ENCODE data around the gene ASIC2.

ASIC2 gene

DNA sequence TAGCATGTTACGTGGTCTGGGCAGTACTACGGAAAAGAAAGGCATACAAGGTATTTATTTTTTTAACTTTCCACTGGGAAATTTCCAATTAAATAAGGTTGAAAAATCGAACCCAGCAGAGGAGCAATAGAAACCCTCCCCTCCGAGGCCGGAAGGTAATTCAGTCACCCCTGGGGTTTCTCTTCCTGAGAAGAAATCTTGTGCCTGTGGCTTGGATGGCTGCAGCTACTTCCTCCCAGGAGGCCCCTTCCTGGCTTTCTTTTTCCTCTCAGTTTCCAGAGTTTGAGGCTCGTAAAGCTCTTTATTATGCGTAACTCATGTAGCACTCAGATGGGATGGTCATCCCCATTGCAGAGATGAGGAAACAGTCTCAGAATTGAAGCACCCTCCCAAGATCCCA lies 140.3 kb downstream of the ASIC2 start:
- no peak for DNase-seq (ENCODE audit: low read depth)

DNA sequence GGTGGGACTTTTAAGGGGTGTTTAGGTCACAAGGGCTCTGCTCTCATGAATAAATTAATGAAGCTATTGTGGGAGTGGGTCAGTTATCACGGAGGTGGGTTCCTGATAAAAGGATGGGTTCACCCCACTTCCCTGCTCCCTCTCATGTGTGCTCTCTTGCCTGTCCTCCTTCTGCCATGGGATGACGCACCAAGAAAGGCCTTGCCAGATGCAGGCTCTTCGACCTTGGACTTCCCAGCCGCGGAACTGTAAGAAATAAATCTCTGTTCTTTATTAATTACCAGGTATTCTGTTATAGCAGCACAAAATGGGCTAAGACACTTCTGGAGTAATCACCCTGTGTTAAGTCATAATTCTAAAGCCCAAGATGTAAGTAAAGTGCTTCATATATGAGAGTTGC lies 141.5 kb downstream of the ASIC2 start:
- no peak for DNase-seq (ENCODE audit: low read depth)

DNA sequence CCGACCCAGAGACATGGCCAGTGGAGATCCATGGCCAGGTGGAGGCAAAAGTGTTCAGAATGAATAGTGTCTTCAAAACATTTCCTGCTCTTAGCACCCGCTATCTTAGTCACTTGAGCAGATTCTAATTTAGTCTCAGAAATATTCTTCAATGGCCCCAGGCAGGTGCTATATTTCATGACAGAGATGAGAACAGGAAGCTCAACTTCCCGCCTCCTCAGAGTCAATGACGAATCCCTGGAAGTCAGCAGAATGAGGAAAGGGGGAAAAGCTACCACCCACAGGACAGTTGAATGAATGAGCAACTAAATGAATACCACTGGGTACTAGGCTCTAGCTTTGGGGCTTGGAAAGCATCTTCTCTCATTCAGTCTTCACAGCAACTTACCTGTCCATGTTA lies 147.2 kb downstream of the ASIC2 start:
- no peak for DNase-seq (ENCODE audit: low read depth)

DNA sequence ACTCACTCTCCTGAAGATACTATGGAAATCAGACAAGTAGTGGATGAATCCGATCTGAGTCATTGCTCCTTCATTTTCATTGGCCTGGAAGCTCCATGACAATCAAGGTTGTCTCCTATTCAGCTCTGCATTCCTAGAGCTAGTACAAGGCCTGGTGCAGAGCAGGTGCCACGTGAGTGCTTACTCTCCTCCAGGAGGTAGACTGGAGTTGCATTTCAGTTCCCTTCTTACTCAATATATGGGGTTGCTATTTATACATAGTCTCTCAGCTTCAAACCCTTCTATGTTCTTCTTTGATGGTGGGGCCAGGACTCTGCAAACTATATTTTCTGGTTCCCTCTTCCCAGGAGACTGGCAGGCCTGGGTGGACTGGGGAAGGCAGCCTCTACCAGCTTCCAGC lies 148.3 kb downstream of the ASIC2 start:
- DNase-seq (ENCODE audit: low read depth): no peak

DNA sequence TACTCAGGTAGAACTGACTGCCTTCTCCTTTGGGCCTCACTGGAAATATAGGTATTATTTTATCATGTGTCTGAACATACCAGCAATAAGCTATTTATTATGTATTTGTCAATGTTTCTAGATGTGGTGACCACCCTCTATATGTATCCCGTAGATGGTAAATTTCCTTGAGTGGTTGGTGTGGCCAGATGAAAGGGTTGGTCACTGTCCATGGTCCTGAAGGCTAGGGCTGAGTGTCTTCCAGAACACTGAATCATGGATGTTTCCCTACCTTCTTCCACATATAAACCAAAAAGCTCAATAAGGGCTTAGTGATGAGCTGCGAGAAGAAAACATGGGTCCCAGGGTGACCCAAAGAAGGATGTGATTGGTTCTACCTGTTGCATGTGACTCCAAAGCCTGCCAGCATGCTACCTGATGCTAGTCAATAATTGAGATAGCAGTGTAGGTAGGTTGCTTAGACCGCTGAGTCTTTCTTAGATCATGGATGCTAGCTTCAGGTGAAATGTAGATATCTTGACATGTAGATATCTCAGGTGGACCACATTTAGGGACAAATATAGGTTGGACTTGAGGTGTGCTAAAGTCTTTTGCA lies 150.3 kb downstream of the ASIC2 start:
- peak; percentile 2 for DNase-seq (ENCODE audit: low read depth)

DNA sequence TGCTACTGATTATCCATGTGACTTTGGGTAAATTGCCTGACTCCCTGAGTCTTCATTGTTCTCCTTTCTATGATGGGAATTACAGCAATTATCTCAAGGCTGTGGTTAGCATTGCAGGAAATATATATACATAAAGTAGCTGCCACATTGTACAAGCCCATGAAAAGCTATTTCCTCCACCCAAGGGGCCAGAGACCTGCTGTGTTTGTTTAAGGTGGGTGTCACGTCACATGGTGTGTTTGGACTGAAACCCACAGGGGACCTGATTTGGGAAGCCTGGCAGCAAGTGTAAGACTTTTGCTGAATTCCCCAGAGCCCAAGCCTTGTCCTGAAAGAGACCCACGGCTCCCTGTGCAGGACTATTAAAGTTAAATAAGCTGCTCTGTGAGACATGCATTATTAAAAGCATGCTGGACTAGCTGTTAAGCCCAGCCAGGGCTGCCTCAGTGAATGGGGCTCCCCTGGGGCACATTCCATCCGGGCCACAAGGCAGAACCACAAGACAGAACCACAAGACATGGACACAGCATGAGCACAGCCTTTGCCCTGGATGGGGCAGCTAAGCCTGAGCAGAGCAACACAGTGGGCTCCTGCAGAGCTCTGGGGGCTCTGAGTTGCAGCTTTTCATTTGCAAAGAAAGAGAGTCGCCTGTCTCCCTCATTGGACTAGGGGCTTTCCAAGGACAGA lies 152.5 kb downstream of the ASIC2 start:
- no peak for DNase-seq (ENCODE audit: low read depth)

DNA sequence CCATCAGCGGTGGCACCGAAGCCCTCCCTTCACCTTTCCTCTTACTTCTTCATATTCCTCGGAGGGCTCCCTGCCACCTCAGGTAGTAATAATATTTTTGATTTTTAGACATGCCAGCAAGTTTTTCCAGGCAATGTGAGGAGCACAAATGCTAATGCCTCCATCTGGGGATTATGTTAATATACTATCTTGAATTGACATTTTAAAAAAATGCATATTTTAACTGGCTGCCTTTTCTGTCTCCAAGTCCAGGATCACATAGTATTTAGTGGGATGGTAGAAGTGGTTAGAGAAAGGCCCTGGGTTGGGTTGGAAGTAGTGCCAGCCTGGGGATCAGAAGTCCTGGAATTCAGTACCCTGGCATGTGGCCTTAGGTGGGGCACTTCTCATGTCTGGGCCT lies 154.5 kb downstream of the ASIC2 start:
- DNase-seq (ENCODE audit: low read depth): no peak

DNA sequence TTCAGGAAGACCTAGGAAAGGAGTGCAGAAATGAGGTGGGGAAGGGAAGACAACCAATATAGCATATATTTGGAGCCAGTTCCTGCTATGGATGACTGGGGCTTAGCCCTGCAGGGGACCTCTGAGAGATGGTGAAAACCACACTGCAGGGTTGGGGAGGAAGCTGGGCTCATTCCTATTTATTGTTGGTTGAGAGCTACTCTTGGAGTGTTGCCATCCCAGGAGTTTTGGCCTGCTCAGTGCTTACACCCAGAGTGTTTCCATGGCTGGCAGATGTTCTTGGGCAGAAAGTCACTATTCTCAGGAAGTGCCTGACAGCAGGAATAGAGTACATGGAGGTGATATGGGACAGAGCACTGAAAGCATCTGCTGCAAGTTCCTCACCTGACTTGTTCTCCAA lies 155.7 kb downstream of the ASIC2 start:
- DNase-seq (ENCODE audit: low read depth): no peak

DNA sequence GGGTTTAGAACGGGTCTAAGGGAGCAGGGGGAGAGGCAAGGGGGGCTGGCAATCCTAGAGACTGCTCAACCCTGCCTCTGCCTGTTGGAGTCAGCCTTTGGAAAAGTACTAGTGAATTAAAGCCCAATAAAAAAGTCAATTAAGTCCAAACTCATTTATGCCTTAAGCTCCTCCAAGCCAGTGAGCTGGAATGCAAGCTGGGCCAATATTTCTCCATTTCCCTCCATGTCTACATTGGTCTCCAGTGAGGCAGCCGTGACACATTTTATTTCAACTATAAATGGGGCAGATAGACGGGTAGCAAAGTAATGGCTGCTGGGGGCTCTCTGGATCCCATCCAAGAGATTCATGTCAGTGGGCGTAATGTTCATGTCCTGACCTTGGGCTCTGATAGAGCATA lies 157.4 kb downstream of the ASIC2 start:
- DNase-seq (ENCODE audit: low read depth): no peak

DNA sequence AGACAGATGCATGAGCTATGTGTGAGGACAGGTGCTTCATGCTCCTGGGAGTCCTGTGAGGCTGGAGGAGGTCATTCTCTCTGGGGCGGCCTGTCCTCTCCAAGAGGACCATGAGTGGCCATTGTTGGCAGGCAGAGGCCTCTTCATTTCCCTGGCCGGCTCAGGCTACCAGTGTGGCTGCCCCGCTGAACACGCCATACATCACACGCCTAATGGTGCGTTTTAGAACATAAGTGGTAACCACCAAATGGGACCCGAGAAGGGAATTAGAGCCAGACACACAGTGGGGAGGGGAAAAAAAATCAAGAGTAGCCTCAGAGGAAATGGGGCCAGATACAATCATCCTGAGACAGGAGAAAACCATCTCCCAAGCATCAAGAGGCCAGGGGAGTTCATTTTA lies 161.5 kb downstream of the ASIC2 start:
- DNase-seq (ENCODE audit: low read depth): no peak

DNA sequence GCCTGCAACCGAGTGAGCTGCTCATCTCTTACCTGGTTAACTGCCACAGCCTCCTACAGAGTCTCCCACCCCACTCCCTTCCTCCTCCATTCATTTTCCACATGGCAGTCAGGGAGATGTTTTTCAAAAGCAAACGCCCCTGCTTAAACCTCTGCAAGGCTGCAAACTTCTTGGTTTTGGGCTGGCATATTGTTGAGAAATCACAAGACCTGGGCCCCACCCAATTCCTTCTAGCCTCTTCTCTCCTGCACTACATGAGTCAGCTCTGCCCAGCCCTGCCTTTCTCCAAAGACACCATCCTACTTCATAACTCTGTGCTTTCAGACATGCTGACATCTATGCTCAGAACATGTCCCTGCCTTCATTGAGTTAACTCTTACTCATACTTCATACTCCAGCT lies 165.4 kb downstream of the ASIC2 start:
- DNase-seq (ENCODE audit: low read depth): no peak

DNA sequence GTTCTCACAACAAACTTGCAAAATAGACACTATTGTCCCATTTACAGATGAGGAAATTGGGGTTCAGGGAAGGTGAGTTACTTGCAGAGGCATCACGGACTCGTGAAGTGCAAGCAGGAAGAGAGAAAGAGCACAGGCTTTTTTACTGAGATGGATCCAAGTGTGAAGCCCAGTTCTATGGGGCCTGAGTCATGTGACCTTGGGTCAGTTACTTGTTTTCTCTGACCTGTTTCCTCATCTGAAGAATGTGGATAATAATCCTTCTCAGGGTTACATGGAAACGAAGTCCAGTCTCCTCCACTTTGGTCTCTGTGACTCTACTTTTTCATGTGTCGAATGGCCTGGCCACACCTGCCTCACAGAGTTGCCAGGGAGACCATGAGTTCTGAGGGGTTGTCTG lies 167.0 kb downstream of the ASIC2 start:
- no peak for DNase-seq (ENCODE audit: low read depth)

DNA sequence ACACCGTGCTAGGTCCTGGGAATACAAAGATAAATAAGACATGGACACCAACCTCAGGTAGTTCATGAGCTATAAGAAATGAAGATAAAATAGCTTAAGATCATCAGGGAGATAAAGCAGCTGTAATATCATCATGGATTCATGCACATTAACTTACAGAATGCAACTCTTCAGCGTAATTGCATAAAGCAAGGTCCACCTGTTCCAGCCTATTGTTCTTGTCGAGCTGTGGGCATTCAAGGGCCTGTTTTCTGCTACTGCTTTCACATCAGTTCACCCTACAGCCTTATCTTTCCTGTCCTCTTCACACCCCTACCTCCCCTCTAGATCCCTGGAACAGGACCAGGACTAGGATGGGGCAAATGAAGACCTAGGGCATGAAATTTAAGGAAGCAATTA lies 167.5 kb downstream of the ASIC2 start:
- no peak for DNase-seq (ENCODE audit: low read depth)

DNA sequence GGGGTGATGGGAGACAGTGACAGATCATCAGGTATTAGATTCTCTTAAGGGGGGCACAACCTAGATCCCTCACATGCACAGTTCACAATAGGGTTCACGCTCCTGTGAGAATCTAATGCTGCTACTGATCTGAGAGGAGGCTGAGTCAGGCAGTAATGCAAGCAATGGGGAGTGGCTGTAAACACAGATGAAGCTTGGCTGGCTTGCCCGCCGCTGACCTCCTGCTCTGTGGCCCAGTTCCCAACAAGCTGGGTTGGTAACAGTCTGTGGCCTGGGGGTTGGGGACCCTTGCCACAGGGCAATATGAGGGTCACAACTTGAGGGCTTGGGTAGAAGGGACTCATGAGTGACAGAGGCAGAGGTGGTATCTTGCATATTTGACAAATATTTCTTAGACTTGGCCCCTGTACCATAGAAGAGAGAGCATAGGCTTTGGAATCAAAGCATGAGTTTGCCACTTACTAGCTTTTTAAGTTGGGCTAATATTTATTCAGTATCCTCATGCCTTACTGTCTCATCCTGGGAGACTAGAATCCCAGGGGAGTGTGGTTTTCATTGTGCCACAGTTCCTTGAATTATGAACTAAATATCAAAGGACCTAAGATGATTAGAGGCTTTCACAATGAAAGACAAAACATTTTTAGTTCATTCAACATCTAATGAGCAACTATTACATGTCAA lies 168.1 kb downstream of the ASIC2 start:
- no peak for DNase-seq (ENCODE audit: low read depth)

DNA sequence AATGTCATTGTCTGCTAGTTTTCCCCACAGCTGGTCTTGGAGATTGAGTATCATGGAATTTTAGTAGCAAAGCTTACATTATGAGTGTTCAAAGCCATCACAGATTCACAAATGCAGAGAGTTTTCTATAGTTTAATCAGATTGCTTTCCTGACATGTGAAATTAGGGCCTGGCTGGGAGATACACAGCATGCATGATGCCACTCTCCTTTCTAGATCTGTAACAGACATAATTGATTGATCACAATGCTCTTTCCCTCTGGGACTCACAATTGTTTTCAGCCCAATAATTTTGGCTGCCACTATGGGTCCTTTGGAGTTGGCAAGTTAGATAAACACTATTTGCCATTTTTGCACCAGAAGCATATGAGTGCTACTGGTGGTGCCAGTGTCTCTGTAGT lies 168.9 kb downstream of the ASIC2 start:
- no peak for DNase-seq (ENCODE audit: low read depth)

DNA sequence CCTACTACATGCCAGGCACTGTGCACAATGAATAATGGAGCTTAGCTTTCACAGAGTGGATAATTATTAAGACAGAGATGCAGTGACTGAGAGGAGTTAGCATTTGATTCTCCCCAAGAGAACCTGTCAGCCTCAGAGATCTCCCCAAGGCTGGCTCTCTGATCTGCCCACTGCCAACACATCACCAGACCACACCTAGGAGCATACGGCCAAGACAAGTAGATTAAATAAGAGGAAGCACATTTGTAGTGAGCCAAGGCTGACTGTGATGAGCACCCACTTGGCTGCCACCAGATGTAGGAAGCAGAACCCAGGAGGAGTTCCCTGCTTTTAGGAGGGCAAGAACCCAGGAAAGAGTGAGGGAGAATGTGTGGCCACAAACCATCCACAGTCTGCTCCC lies 171.3 kb downstream of the ASIC2 start:
- no peak for DNase-seq (ENCODE audit: low read depth)

DNA sequence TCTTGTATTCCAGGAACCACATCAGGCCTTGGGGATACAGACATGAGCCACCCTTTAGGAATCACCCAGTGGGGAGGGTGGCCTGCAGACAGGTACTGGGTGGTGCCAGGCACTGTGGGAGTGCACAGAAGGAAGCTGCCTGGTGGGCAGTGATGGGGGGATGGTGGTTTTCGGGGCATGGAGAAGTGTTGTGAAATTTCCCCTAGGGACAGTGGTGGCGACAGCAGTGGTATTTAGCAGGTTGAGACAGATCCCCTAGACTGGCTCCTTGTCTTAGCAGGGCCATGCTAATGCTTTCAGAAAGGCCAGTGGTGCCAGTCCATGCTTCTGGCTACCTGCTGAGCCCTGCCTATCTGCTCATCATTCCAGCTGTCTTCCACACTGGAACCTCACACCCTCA lies 171.8 kb downstream of the ASIC2 start:
- no peak for DNase-seq (ENCODE audit: low read depth)

DNA sequence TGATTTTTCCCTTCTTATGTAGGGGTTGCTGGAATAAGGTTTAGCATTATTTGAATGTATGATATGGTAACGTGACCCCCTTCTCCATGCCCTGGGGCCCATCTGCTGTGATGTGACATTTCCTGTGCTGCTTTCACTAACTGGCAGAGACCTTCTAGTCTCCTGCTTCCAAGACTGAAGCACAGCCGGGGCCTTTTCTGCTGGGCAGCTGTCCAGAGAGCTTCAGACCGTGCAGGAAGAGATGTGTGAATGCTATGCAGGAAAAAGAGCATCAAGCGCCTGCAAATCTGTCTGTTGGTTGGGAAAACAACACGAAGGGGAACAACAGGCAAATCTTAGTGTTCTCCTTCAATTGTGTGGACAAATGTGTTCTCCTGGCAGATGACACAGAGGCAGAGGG lies 173.0 kb downstream of the ASIC2 start:
- DNase-seq (ENCODE audit: low read depth): no peak

DNA sequence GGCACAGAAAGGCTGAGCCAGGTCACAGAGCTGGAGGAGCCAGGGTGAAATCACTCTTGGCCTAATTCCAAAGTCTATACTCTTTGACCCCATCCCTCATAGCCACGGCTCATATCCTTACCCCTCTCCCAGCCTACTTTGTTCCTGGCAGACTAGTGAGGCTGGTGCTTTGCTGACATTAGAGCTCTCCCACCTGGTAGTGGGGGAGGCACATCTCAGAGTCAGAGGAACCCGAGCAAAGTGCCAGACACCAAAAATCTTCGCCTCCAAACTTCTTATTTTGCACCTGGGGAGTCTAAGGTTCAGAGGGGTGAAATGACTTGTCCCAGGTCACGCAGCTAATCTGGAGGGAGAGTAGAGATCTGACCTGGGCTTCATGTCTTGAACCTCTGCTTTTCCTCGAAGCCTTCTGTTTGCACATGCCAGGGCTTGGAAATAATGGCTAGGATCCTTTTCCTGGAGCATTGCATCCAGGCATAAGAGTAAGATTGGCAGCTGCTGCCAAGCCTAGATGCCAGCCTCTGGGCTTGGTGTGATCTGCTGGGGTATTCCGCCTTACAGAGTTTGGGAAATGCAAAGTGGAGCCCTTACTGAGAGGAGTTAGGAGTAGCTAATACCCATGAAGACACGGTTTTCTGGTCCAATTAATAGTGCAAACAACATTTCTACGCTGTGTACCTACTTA lies 174.6 kb downstream of the ASIC2 start:
- DNase-seq (ENCODE audit: low read depth): no peak

DNA sequence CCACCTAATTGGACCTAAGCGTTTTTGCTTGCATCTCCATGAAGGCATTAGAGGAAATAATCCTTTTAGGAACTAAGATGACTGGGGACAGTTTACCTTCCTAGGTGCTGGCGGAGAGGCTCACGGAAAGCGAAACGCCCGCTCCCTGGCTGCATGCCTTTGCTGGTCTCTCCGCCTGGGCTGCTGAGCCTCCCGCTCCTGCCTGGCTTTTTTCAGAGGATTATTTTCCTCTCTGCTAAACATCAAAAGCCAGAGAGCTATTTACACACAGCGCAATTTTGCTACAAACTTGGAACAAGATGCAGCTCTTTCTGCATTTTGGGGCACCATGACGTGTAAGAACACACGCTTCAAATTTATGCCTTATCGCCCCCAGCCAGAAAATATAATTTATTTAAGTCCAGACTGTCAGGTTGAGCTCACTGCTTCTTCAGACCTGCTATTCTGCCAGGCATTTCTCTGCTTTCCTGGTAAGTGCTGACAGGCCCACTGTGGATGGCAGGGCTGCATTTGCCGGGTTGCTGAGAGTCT lies 177.0 kb downstream of the ASIC2 start:
- DNase-seq (ENCODE audit: low read depth): no peak

DNA sequence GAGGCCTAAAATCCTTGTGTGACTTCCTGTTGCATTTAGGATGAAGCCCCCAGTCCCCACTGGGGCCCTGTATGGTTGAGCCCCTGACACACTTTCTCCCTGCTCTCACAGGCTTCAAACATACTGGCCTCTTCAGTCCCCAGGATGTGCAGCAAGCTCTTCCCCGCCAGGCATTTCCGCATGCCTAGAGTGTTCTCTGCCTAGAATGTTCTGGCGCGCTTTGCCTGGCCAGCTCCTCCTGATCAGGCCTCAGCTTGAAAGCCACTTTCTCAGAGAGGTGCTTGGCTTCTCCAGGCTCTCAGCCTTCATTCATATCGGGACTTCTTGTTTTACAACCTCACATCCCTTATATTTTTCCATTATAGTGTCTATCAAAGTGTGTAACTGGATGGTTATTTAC lies 177.7 kb downstream of the ASIC2 start:
- DNase-seq (ENCODE audit: low read depth): no peak

DNA sequence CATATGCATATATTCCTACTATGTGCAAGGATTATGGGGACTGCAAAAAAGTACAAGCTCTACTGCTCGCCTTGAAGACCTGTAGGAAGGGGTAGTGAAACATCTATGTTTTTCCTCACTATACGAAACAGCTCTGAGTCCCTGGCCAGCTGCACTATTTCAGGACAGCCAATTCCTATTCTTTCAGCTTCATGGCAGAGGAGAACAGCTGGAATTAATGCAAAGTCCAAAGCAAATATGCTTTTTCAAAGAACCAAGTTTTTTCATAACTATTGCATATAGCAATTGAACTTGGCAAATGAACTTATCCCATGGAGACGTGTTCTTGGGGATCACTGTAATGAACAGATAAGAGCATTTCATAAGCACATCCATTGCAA lies 179.1 kb downstream of the ASIC2 start:
- no peak for DNase-seq (ENCODE audit: low read depth)
